GM21576 (cell line): ENCODE data around the gene CDH4.

Source experiments
- ATAC-seq: cut with Tn5 transposase; IDR thresholded peaks from one replicate; pipeline ENCODE4 v1.9.1; 2021; ENCODE audit warnings: mild to moderate bottlenecking, moderate library complexity; ENCODE audit not compliant: unreplicated experiment

Gene CDH4

GRCh38 chr20:61697666-61698597, 445.9 kb downstream of the CDH4 start:
- no peak for ATAC-seq

GRCh38 chr20:61698598-61699494, 446.8 kb downstream of the CDH4 start:
- ATAC-seq, result no peak

- ATAC-seq, result no peak
These were observed 447.7 kb downstream of the CDH4 start for GRCh38 chr20:61699495-61700374.

- no peak for ATAC-seq
These were observed 448.6 kb downstream of the CDH4 start for GRCh38 chr20:61700595-61701140.

GRCh38 chr20:61701401-61701800, 449.3 kb downstream of the CDH4 start:
- ATAC-seq, result no peak

GRCh38 chr20:61701802-61702201, 449.7 kb downstream of the CDH4 start:
- ATAC-seq, result no peak

GRCh38 chr20:61702246-61702645, 450.2 kb downstream of the CDH4 start:
- ATAC-seq, result no peak

GRCh38 chr20:61704661-61705060, 452.6 kb downstream of the CDH4 start:
- no peak for ATAC-seq

GRCh38 chr20:61705386-61706258, 453.6 kb downstream of the CDH4 start:
- ATAC-seq, result no peak

GRCh38 chr20:61706259-61706961, 454.3 kb downstream of the CDH4 start:
- no peak for ATAC-seq

GRCh38 chr20:61708891-61709290, 456.8 kb downstream of the CDH4 start:
- no peak for ATAC-seq

- ATAC-seq, result no peak
These were observed 458.0 kb downstream of the CDH4 start for GRCh38 chr20:61710108-61710507.

GRCh38 chr20:61712688-61713087, 460.6 kb downstream of the CDH4 start:
- ATAC-seq, result no peak

- no peak for ATAC-seq
These were observed 466.4 kb downstream of the CDH4 start for GRCh38 chr20:61718361-61719005.

GRCh38 chr20:61719691-61720347, 467.8 kb downstream of the CDH4 start:
- no peak for ATAC-seq

- ATAC-seq, result no peak
These were observed 468.3 kb downstream of the CDH4 start for GRCh38 chr20:61720348-61720696.

- ATAC-seq, result no peak
These were observed 470.2 kb downstream of the CDH4 start for GRCh38 chr20:61722146-61722678.
